H9 (cell line): ENCODE measurements around the gene PCBD2. TPM values are rescaled to one million over a fixed set of nuclear protein-coding genes. Genes with fewer than 3 reads are reported as not detected.

ENCODE experiments used
- DNase-seq: peaks from one replicate; pipeline ENCODE4 v3.0.0-alpha.2; 2017
- H2AFZ ChIP-seq: one replicate; pipeline ENCODE4 v1.6.1; 2013; ENCODE audit warnings: mild to moderate bottlenecking, low read length, control low read depth, moderate library complexity
- H2AK5ac ChIP-seq: 2 replicates; pipeline ENCODE4 v1.6.1; 2013; ENCODE audit warnings: low read length, control low read depth, mixed read lengths; ENCODE audit not compliant: insufficient read length
- H2BK120ac ChIP-seq: one replicate; pipeline ENCODE4 v1.6.1; 2013; ENCODE audit warnings: low read depth, mild to moderate bottlenecking, low read length, control low read depth, inconsistent platforms; ENCODE audit not compliant: poor library complexity, severe bottlenecking
- H2BK12ac ChIP-seq: 2 replicates; pipeline ENCODE4 v1.6.1; 2013; ENCODE audit warnings: low read length, control low read depth, mixed read lengths, low read depth; ENCODE audit not compliant: insufficient read length
- H2BK15ac ChIP-seq: 2 replicates; pipeline ENCODE4 v1.6.1; 2013; ENCODE audit warnings: low read depth, low read length, control low read depth
- H2BK20ac ChIP-seq: one replicate; pipeline ENCODE4 v1.6.1; 2013; ENCODE audit warnings: low read depth, mild to moderate bottlenecking, low read length, control low read depth, inconsistent platforms; ENCODE audit not compliant: poor library complexity, severe bottlenecking
- H2BK5ac ChIP-seq: 2 replicates; pipeline ENCODE4 v1.6.1; 2013; ENCODE audit warnings: low read length, control low read depth, mixed read lengths; ENCODE audit not compliant: insufficient read length
- H3K14ac ChIP-seq: 2 replicates; pipeline ENCODE4 v1.6.1; 2013; ENCODE audit warnings: low read length, control low read depth; ENCODE audit not compliant: insufficient read depth
- H3K18ac ChIP-seq: 2 replicates; pipeline ENCODE4 v1.6.1; 2013; ENCODE audit warnings: low read depth, mild to moderate bottlenecking, mixed read lengths, low read length, control low read depth; ENCODE audit not compliant: insufficient read length
- H3K23ac ChIP-seq: 2 replicates; pipeline ENCODE4 v1.6.1; 2013; ENCODE audit warnings: low read length, control low read depth, mixed read lengths, low read depth; ENCODE audit not compliant: insufficient read length
- H3K23me2 ChIP-seq: 2 replicates; pipeline ENCODE4 v1.6.1; 2013; ENCODE audit warnings: low read depth, mild to moderate bottlenecking, mixed read lengths, low read length, control low read depth; ENCODE audit not compliant: insufficient read length, poor library complexity, severe bottlenecking
- H3K27ac ChIP-seq: 2 replicates; pipeline ENCODE4 v1.5.1; 2013; ENCODE audit warnings: low read length, control low read depth, mixed read lengths, low read depth; ENCODE audit not compliant: insufficient read length
- H3K27me3 ChIP-seq: 2 replicates; pipeline ENCODE4 v1.6.1; 2013; ENCODE audit warnings: low read length, control low read depth, inconsistent platforms; ENCODE audit not compliant: insufficient read depth
- H3K4ac ChIP-seq: 2 replicates; pipeline ENCODE4 v1.6.1; 2013; ENCODE audit warnings: low read depth, mild to moderate bottlenecking, control low read depth, inconsistent platforms, low read length, moderate library complexity
- H3K4me1 ChIP-seq: 2 replicates; pipeline ENCODE4 v1.6.1; 2013; ENCODE audit warnings: low read length, control low read depth, inconsistent platforms; ENCODE audit not compliant: insufficient read depth
- H3K4me2 ChIP-seq: 2 replicates; pipeline ENCODE4 v1.6.1; 2013; ENCODE audit warnings: low read length, control low read depth, mixed read lengths; ENCODE audit not compliant: insufficient read length, insufficient read depth
- H3K56ac ChIP-seq: 2 replicates; pipeline ENCODE4 v1.6.1; 2013; ENCODE audit warnings: low read depth, mild to moderate bottlenecking, mixed read lengths, low read length, control low read depth; ENCODE audit not compliant: insufficient read length
- H3K79me1 ChIP-seq: 2 replicates; pipeline ENCODE4 v1.6.1; 2013; ENCODE audit warnings: low read depth, mild to moderate bottlenecking, moderate library complexity, low read length, control low read depth, inconsistent platforms; ENCODE audit not compliant: insufficient read depth, poor library complexity, severe bottlenecking
- H3K79me2 ChIP-seq: 2 replicates; pipeline ENCODE4 v1.6.1; 2013; ENCODE audit warnings: low read length, control low read depth, inconsistent platforms; ENCODE audit not compliant: insufficient read depth
- H3K9ac ChIP-seq: 2 replicates; pipeline ENCODE4 v1.6.1; 2013; ENCODE audit warnings: low read length, control low read depth, mixed read lengths; ENCODE audit not compliant: insufficient read length; ENCODE audit errors: extremely low read depth
- H3K9me3 ChIP-seq: one replicate; pipeline ENCODE4 v1.6.1; 2013; ENCODE audit warnings: low read depth, low read length, inconsistent platforms; ENCODE audit not compliant: control insufficient read depth
- H3T11ph ChIP-seq: one replicate; pipeline ENCODE4 v1.6.1; 2013; ENCODE audit warnings: mild to moderate bottlenecking, low read length, control low read depth, inconsistent platforms
- H4K20me1 ChIP-seq: one replicate; pipeline ENCODE4 v1.6.1; 2013; ENCODE audit not compliant: control insufficient read depth, insufficient read length, insufficient read depth
- H4K5ac ChIP-seq: 2 replicates; pipeline ENCODE4 v1.6.1; 2013; ENCODE audit warnings: low read depth, mild to moderate bottlenecking, mixed read lengths, low read length, control low read depth; ENCODE audit not compliant: insufficient read length
- H4K8ac ChIP-seq: replicated peaks from 2 replicates; pipeline ENCODE4 v1.6.1; 2013; ENCODE audit warnings: low read length, control low read depth, mixed read lengths, low read depth; ENCODE audit not compliant: insufficient read length
- H4K91ac ChIP-seq: 2 replicates; pipeline ENCODE4 v1.6.1; 2013; ENCODE audit warnings: low read depth, mild to moderate bottlenecking, moderate library complexity, mixed read lengths, low read length, control low read depth; ENCODE audit not compliant: insufficient read length
- H3K27ac Mint-ChIP-seq, 3 experiments: 2 replicates in 2 of 3; 3 replicates in 1 of 3; pipeline ENCODE4 v1.8.0; 2020 to 2021; ENCODE audit warnings: mixed read lengths in 3 of 3, mild to moderate bottlenecking in 1 of 3, moderate library complexity in 1 of 3
- H3K27me3 Mint-ChIP-seq: 2 replicates; pipeline ENCODE4 v1.8.0; 2021; ENCODE audit warnings: low read depth, mild to moderate bottlenecking, moderate library complexity, mixed read lengths
- H3K36me3 Mint-ChIP-seq, 3 experiments: 2 replicates in 2 of 3; 3 replicates in 1 of 3; pipeline ENCODE4 v1.8.0; 2020 to 2021; ENCODE audit warnings: low read depth in 3 of 3, mixed read lengths in 3 of 3; ENCODE audit not compliant: insufficient read depth in 1 of 3
- H3K4me1 Mint-ChIP-seq, 2 experiments: 2 replicates each; pipeline ENCODE4 v1.8.0; 2020; ENCODE audit warnings: mixed read lengths in 2 of 2
- H3K4me3 Mint-ChIP-seq, 2 experiments: 2 replicates in 1 of 2; 3 replicates in 1 of 2; pipeline ENCODE4 v1.8.0; 2020 to 2021; ENCODE audit warnings: mild to moderate bottlenecking in 2 of 2, mixed read lengths in 2 of 2, moderate library complexity in 1 of 2
- H3K9me3 Mint-ChIP-seq, 2 experiments: 2 replicates in 1 of 2; 3 replicates in 1 of 2; pipeline ENCODE4 v1.8.0; 2020; ENCODE audit warnings: mild to moderate bottlenecking in 2 of 2, mixed read lengths in 2 of 2, moderate library complexity in 1 of 2
- CTCF ChIP-seq: fragments of 200-600 bp; sonication (generic); conservative IDR thresholded peaks from 3 replicates; pipeline ENCODE4 v1.8.0; 2021; ENCODE audit warnings: antibody characterized with exemption, mild to moderate bottlenecking
- WGBS: extraction: QIAGEN DNeasy Blood & Tissue Kit; methylation state at CpG from one replicate; pipeline ENCODE4 v1.1.7; 2013; ENCODE audit warnings: missing lambda C conversion rate, low lambda C conversion rate, mixed read lengths; ENCODE audit not compliant: insufficient read length; ENCODE audit errors: extremely low coverage; 5-methylcytosine and 5-hydroxymethylcytosine counted together
- total RNA-seq: library from RNA; stranded (reverse); gene quantifications from 2 replicates; pipeline ENCODE4 v1.2.1, GENCODE V29; 2021

Gene PCBD2
- total RNA-seq, 1 experiment from 2014 or later = 11.9 TPM

GRCh38 chr5:135005076-135005475 is 100.1 kb downstream of the PCBD2 start:
- no peak overlapping the region for H4K91ac ChIP-seq
- H3K14ac ChIP-seq = peak overlapping the region; percentile 6; the same call in 1 of the 2 replicates
- H3K27me3 Mint-ChIP-seq = peaks cover 33% of the 10 kb centered on the region
- WGBS = no CpG with 5 or more reads among the region's 3 CpGs
- H2BK120ac ChIP-seq = no peak overlapping the region
- peak overlapping the region in 1 of 3 experiments; percentile 63; a peak in 1 of 7 replicates for H3K27ac Mint-ChIP-seq
- no peaks in the 10 kb centered on the region for H3K27me3 ChIP-seq
- H3K4me2 ChIP-seq = no peak overlapping the region
- H3K4me3 Mint-ChIP-seq = no peak overlapping the region
- H4K8ac ChIP-seq = no peak overlapping the region
- H3K56ac ChIP-seq = no peak overlapping the region
- H3K9ac ChIP-seq = no peak overlapping the region
- no peak overlapping the region for H3K18ac ChIP-seq
- no peak overlapping the region for H3K27ac ChIP-seq
- H2BK15ac ChIP-seq = no peak overlapping the region
- H2BK5ac ChIP-seq = no peak overlapping the region
- no peaks in the 10 kb centered on the region for H4K20me1 ChIP-seq
- no peaks in the 10 kb centered on the region for H3K4me1 Mint-ChIP-seq
- H2BK12ac ChIP-seq = no peak overlapping the region
- H3K9me3 Mint-ChIP-seq = no peaks in the 10 kb centered on the region
- no peaks in the 10 kb centered on the region for H3K23me2 ChIP-seq
- no peaks in the 10 kb centered on the region for H3K79me2 ChIP-seq
- H3K4ac ChIP-seq = no peak overlapping the region
- H3K36me3 Mint-ChIP-seq = no peaks in the 10 kb centered on the region; a peak in 1 of 7 replicates
- DNase-seq = no peak
- no peak overlapping the region for H2AFZ ChIP-seq
- H4K5ac ChIP-seq = no peak overlapping the region
- no peaks in the 10 kb centered on the region for H3K9me3 ChIP-seq
- no peaks in the 10 kb centered on the region; the same call in 1 of the 2 replicates for H3K4me1 ChIP-seq
- H3T11ph ChIP-seq = no peak overlapping the region
- no peaks in the 10 kb centered on the region for H3K79me1 ChIP-seq
- H2BK20ac ChIP-seq = no peak overlapping the region
- no peak overlapping the region for H3K23ac ChIP-seq
- TF ChIP-seq CTCF = no peak
- no peak overlapping the region for H2AK5ac ChIP-seq
